GM12892 (cell line): ENCODE data around the gene NCAM1.

ENCODE experiments used
- DNase-seq: peaks from one replicate; pipeline ENCODE4 v3.0.0; 2011; ENCODE audit not compliant: insufficient read length
- FAIRE-seq: peaks from 2 replicates; lab custom pipeline; 2011; peaks lifted over from hg19 to GRCh38; lab: Jason Lieb, UNC
- POLR2A ChIP-seq: IDR thresholded peaks from 2 replicates; pipeline ENCODE4 v1.6.1; 2011; ENCODE audit warnings: low read depth, low read length, control low read depth
- POLR2AphosphoS5 ChIP-seq: IDR thresholded peaks from 2 replicates; pipeline ENCODE4 v1.6.1; 2011; ENCODE audit warnings: low read depth, low read length, control low read depth
- TAF1 ChIP-seq: IDR thresholded peaks from 2 replicates; pipeline ENCODE4 v1.6.1; 2011; ENCODE audit warnings: low read depth, mild to moderate bottlenecking, control low read depth, low read length, borderline replicate concordance

NCAM1 gene

DNA sequence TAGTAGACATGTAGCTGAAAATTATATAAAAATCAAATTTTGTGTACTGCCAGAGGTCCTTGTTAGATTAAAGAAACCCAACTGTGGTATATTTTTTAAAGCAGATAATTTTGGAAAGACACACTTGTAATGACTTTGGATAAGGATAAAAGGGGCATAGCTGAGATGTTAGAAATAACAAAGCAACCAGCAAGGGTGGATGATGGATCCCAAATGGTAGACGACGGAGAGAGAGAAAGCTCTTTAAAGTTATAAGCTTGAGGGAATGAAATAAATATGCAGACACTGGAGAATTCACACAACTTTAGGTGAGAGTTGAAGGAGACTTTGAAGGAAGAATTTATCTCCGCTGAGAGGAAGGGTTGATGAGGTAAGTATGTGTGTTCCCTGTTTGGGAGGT is 10.6 kb downstream of the NCAM1 start:
- FAIRE-seq (no peak), DNase-seq (no peak)
- TF ChIP-seq POLR2A (no peak), POLR2AphosphoS5 (no peak)

DNA sequence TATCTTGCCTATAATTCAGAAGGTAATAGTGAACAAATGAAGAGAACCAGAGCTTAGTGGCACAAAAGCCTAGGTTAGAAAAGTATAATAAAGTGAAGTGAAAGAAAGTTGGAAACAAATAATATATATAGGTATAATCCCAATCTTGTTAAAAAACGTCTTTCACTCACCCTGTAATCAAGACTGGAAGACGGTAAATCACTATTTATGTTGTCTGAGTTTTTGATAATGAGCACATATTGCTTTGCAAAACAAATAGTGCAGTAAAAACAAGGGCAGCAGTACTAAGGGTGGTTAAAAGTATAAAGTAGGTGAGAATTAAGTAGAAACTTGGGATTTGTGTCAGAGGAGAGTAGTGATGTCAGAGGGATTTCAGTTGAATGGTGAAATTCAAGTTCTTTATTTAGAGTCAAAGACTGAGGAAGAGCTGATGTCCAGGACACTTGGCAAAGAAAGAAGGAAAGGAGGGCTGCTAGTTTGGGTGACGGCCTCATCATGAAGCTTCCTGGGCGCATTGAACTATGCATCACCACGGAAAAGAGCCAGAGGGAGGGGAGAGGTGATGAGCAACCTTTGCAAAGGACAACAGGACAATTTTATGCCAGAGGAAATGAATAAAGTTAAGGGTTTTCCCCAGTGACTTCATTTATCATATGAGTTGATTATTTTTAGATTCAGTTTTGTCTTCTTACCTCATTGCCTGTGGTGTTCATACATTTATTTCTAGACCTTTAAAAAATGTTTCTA is 11.4 kb downstream of the NCAM1 start:
- TF ChIP-seq POLR2A, result no peak
- TF ChIP-seq TAF1, result no peak
- TF ChIP-seq POLR2AphosphoS5, result no peak
- FAIRE-seq, result no peak
- DNase-seq, result no peak

DNA sequence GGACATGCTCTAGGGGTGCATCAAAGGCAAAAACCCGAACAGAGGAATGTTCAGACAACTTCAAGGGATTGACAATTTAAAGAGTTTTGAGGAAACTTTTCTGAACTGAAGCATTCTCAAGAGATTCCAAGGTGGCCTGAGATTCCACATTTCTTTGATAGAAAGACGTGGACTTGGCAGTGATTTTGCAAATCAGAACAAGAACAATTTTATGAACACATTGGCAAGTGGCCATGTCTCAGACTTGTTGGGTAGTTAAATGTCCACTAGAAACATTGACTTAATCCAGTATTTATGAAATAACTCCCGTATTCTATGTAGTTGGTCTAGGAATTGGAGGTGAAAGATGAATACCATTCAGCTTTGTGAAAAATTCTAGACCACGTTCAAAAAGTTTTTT is 13.8 kb downstream of the NCAM1 start:
- no peak for TF ChIP-seq POLR2AphosphoS5
- no peak for TF ChIP-seq POLR2A
- no peak for TF ChIP-seq TAF1
- DNase-seq, result no peak
- no peak for FAIRE-seq

DNA sequence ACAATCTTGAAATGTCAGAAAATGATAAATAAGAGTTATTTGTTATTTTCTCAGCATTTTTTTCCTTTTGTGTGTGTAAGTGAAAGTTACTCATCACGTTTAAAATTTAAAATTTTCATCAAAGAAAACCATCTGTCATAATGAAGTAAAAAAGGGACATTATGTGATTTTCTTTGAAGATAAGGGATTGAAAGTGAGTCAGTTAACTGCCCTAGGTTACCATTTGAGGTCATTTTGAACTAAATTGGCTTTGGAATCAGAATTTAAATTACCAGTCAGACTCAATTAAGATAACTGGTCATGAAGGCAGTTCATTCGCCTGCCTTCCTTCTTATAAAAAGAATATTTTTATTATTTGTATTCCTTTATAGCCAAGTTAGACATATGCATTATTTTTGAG is 14.3 kb downstream of the NCAM1 start:
- FAIRE-seq (no peak), DNase-seq (no peak)
- TF ChIP-seq TAF1 (no peak), POLR2A (no peak), POLR2AphosphoS5 (no peak)

DNA sequence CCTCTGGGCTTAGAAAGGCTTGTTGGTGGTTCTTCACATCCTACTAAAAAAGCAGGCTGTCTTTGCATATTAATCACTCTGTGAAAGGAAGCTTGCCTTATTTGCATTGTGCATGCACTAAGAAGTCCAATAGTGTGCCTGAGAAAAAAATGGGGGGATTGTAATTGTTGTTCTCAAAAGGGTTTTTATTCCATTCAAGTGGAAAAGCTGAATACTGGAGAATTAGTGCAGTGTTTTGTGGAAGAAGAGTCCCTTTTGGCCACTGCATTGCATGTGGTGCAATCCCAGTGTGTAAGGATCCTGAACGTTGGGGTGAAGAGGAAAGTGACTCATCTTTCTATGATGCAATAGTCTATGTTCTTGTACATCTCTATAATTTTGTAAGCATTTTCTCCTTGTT is 16.5 kb downstream of the NCAM1 start:
- FAIRE-seq, result no peak
- no peak for DNase-seq
- TF ChIP-seq POLR2AphosphoS5 (no peak), TAF1 (no peak), POLR2A (no peak)

DNA sequence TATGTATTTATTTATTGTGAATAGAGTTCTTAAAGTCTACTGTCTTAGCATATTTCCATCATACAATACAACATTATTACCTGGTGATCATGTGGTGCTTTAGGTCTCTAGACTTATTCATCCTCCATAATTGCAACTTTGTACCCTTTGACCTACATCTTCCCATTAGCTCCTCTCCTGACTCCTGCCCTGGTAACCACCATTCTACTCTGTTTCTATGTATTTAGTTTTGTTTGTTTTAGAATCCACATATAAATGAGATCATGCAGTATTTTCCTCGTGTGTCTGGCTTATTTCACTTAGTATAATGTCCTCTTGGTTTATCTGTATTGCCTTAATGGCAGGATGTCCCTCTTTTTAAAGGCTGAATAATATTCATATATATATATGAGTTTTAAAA is 22.7 kb downstream of the NCAM1 start:
- DNase-seq (no peak), FAIRE-seq (no peak)
- TF ChIP-seq TAF1 (no peak), POLR2AphosphoS5 (no peak), POLR2A (no peak)

DNA sequence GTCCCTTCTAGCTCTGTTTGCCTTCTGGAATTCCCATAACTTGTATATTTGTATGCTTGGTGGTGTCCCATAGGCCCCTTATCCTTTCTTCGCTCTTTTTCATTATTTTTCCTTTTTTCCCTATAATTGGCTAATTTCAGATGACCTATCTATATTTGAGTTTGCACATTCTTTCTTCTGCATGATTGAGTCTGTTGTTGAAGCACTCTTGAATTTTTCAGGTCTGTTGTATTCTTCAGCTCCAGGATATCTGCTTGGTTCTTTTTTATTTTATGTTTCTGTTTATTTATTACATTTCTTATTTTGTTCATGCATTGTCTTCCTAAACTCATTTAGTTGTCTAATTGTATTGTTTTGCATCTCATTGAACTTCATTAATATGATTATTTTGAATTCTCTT is 28.0 kb downstream of the NCAM1 start:
- DNase-seq (no peak), FAIRE-seq (no peak)
- TF ChIP-seq POLR2AphosphoS5 (no peak), TAF1 (no peak), POLR2A (no peak)

DNA sequence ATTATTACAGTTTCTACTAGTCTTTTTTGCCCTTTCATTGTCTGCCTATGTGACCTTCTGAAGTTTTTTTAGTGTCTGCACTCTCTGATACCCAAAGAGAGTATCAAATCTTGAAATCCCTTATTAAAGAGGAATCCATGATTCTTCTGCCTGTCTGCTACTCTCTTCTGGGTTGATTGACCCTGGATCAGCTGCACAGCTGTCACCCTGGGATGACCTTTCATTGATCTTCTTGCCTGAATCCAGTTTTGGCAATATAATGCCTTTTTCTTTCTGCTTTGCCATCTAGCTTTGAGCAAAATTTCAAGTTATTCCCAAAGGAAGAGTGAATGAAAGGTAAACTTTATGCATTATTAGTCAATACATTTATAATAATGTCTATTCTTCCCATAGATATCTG is 32.6 kb downstream of the NCAM1 start:
- FAIRE-seq (no peak), DNase-seq (no peak)
- no peak for TF ChIP-seq POLR2AphosphoS5
- no peak for TF ChIP-seq TAF1
- TF ChIP-seq POLR2A, result no peak

DNA sequence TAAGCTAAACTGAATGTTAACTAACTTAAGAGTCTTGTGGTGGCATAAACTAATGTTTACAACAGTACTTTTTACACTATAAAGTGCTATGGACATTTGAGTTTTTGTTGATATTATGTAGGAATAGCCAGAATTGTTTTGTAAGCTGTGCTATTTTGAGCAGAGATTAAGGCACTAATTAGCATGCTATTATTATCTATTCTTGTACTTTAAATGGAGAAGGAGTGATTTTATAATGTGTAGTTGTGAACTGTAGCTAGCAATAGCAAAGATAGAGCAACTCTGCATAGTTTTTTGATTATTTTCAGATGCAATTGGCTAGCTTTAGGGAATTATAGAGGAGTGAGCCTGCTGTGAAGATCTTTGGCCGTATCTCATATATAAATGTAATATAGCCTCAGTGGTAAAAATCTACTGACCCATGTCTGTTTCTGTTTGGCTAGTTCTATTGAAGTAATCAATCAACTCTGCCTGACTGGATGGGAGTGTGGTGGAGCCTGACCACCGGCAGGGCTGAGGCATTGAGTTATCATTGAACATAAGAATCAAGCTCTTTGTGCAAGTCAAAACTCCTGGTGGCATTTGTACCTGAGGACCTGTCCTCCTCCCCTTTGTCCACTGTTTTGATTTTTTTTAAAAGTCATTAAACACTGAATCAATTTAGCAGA is 34.3 kb downstream of the NCAM1 start:
- DNase-seq (no peak), FAIRE-seq (no peak)

DNA sequence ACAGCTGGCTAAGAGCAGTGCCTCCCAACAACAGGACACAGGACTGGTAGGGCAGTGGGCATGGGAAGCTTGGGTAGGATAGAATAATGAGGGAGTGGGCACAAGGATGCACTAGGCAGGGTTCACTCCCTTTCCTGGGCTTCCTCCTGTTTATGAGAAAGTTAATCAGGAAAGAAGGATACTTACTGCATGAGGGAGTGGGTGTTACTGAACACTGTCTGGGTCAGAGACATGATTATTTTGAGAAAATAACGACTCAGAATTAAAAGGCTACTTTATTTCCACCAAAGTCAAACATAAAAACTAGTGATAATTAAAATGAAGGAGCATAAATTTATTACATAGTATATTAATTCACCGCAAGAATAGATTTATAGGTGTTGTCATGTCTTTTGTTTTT is 35.8 kb downstream of the NCAM1 start:
- DNase-seq (no peak), FAIRE-seq (no peak)
- TF ChIP-seq TAF1, result no peak
- no peak for TF ChIP-seq POLR2A
- no peak for TF ChIP-seq POLR2AphosphoS5

More for the DNA sequence above, 34.3 kb downstream of the NCAM1 start:
- TF ChIP-seq POLR2A (no peak), POLR2AphosphoS5 (no peak)

DNA sequence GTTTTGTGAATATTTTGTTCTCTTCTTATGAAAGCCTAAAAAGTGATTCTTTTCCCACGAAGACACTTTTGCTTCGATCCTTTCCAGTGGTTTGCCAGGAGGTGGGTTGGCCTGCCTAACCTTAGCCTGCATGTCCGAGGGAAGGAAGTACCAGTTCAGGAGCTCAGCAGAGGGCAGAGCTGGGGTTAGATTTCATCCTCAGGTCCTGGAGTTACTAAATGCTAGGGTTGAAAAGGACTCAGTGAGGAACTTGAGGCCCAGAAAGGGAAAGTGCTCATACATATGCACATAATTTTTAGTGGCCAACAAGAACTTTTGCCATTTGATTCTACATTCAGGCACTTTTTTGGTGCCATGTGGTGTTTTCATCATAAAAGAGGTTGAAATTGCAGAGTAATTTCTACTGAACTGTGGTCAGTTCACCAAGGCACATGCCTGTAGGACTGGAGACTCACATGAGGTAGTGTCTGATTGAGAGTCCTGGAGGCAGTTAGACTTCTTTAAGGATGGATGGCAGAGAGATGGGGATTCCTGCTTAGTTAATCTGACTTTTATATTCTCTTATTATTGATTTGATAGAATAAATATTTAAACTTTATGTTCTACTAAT is 36.7 kb downstream of the NCAM1 start:
- no peak for TF ChIP-seq POLR2A
- no peak for TF ChIP-seq POLR2AphosphoS5
- no peak for TF ChIP-seq TAF1
- no peak for FAIRE-seq
- DNase-seq, result no peak

DNA sequence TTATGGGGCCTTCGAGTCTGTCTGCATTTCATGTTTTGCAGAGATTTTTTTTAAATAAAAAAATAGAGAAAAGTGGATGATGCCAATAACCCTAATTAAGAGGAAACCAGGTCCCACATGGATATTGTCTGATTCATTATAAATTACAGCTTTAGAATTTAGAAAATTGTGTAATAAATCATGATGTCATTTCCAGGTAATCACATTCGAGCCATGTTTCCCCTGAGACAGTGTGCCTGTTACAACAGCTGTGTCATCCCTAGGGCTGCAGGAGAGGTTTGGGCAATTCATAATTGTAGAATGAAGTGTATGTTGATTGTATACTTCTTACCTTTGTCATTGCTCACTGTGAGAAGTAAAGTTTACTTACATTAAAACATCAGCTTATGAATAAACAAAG is 38.3 kb downstream of the NCAM1 start:
- TF ChIP-seq POLR2A (no peak), TAF1 (no peak), POLR2AphosphoS5 (no peak)
- DNase-seq, result no peak
- FAIRE-seq, result no peak
